Brain microvascular endothelial cell (primary cell): ENCODE measurements around the gene SSNA1.

Experiments
- DNase-seq: peaks from one replicate; pipeline ENCODE4 v3.0.0-alpha.2; 2020
- H3K27ac ChIP-seq: fragments of 250-450 bp; sonication (Bioruptor Pico); 2 replicates; pipeline ENCODE4 v1.5.1; 2020; ENCODE audit warnings: mild to moderate bottlenecking, moderate library complexity
- H3K27me3 ChIP-seq: fragments of 250-450 bp; sonication (Bioruptor Pico); replicated peaks from 2 replicates; pipeline ENCODE4 v1.5.1; 2020; ENCODE audit warnings: mild to moderate bottlenecking
- H3K36me3 ChIP-seq: fragments of 250-450 bp; sonication (Bioruptor Pico); replicated peaks from 2 replicates; pipeline ENCODE4 v1.5.1; 2020; ENCODE audit warnings: mild to moderate bottlenecking
- H3K4me3 ChIP-seq: 2 replicates; pipeline ENCODE4 v1.5.1; 2011; ENCODE audit warnings: low read depth, mild to moderate bottlenecking, control low read depth, low read length, moderate library complexity
- CTCF ChIP-seq: IDR thresholded peaks from 2 replicates; pipeline ENCODE4 v1.5.1; 2011; ENCODE audit warnings: low read depth, mild to moderate bottlenecking, moderate library complexity, low read length, control low read depth, inconsistent platforms; ENCODE audit errors: missing control alignments
- in situ Hi-C: cut with HindIII; loops from 2 replicates; pipeline ENCODE4 v1.10.0; 2017; ENCODE audit warnings: low sequenced_read_pairs, low pct_ligation_motif_present

Gene SSNA1

DNA sequence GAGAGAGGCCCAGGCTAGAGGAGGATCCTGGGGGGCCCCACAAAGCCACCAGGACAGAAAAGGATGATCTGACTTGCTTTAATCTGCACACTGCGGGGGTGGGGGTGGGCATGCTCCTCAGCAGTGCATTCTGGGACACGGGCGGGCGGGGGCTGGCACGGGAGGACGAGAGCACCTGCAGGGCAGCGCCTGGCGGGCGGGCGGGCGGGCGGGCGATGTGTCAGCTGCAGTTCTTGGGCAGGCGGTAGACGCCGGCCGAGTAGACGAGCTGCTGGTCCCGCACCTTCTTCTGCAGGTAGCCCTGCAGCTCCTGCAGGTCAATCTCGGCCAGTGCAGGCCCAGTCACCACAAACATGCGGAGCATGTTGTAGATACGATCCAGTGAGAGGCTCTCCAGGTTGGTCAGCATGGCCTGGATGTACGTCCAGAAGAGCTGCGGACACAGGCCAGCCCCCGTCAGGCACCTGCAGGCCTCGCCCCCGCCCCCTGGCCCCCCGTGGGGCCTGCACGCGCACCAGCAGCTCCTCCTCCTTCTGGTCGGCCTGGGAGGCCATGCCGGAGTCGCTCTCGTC, 13.7 kb upstream of the SSNA1 start:
- Histone ChIP-seq H3K27me3 (peaks cover 23% of the 10 kb centered on the region), H3K36me3 (peaks cover 19% of the 10 kb centered on the region), H3K4me3 (no peak overlapping the region), H3K27ac (no peak overlapping the region)
- in situ Hi-C loops = no loop called here
- no peak for TF ChIP-seq CTCF
- no peak for DNase-seq

GRCh38 chr9:137175345-137175961, 13.0 kb upstream of the SSNA1 start:
- in situ Hi-C loops = no loop called here
- DNase-seq = no peak
- no peak overlapping the region for H3K27ac ChIP-seq
- TF ChIP-seq CTCF = peak; percentile 38
- H3K36me3 ChIP-seq = peaks cover 24% of the 10 kb centered on the region
- H3K27me3 ChIP-seq = peaks cover 16% of the 10 kb centered on the region
- no peak overlapping the region for H3K4me3 ChIP-seq

DNA sequence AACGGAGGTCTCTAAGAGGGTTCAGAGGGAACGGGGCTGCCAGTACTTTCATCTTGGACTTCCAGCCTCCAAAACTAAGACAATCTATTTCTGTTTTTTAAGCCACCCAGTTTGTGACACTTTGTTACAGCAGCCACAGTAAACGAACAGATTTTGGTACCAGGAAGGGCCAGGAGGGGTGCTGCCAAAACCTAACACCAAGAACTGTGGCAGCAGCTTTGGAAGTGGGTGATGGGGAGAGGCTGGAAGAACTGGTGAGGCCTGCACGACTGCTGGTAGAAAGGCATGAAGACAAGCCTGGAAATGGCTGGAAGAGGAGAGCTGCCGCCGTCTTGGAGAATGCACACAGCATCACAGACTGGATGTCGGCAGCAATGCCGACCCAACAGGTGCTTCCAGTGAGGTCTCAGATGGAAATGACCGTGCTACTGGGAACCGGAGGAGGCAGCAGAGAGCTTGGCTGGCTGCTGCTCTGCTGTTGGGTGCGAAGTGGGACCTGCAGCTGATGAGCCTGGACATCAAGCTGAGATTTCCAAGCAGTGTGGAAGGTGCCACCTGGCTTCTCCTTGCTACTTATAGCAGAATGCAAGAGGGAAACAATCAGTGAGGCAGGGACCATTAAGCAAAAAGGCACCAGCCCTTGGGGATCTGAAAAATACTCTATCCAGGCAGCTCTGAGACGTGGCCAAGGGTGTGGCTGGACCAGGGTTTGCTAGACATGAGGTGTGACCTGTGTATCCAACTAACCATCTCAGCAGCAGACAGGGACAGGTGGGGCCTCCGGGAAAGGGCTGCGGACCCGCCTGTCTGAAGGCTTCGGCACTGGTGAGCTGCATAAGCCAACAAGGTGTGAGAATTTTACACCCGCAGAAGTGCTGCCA, 11.9 kb upstream of the SSNA1 start:
- TF ChIP-seq CTCF = peak; percentile 80
- in situ Hi-C loops = no loop called here
- peaks cover 5% of the 10 kb centered on the region for H3K27me3 ChIP-seq
- peaks cover 34% of the 10 kb centered on the region for H3K36me3 ChIP-seq
- H3K4me3 ChIP-seq = no peak overlapping the region
- DNase-seq = peak; percentile 29
- H3K27ac ChIP-seq = no peak overlapping the region

- Histone ChIP-seq H3K27ac (no peak overlapping the region), H3K4me3 (no peak overlapping the region), H3K36me3 (peaks cover 43% of the 10 kb centered on the region), H3K27me3 (peaks cover 5% of the 10 kb centered on the region)
- in situ Hi-C loops = no loop called here
- DNase-seq = no peak
- no peak for TF ChIP-seq CTCF
Measured at GRCh38 chr9:137178201-137178938, 10.1 kb upstream of the SSNA1 start.

DNA sequence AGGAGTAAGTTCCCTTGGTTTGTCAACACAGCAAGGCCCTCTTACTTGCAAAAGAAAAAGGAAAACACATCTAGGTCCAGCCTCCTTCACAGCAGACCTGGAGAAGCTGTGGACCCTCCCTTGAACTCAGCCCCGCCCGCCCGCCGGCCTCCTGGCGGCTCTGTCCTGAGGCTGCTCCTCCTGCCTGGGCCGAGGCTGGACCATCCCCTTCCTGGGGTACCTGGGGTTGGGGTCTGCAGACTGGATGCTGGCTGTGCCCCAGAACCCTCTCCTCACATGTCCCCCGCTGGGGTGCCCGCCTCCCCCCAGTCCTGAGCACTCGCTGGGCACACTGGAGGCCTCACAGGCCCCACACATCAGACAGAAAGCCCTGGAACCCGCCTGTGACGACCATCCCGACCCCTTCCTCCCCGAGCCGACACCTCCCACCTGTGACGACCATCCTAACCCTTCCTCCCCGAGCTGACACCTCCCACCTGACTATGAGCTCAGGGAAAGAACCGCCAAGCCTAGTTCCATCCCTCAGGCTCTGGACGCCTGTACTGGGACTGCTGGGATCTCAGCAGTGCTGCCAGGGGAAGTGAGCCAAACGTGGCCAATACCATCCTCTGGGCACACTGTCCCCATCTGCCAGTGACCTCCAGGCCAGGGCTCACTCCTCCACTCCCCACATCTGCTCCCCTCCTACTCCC, 9.4 kb upstream of the SSNA1 start:
- Histone ChIP-seq H3K27me3 (peaks cover under 1% of the 10 kb centered on the region), H3K27ac (no peak overlapping the region), H3K4me3 (no peak overlapping the region), H3K36me3 (peaks cover 50% of the 10 kb centered on the region)
- no peak for DNase-seq
- in situ Hi-C loops = no loop called here
- no peak for TF ChIP-seq CTCF
